HG02763 (cell line): Measurements from ENCODE around the gene EIF4G1.

Experiments used
- ATAC-seq: cut with Tn5 transposase; IDR thresholded peaks from one replicate; pipeline ENCODE4 v1.9.1; 2021; ENCODE audit warnings: mild to moderate bottlenecking, moderate library complexity; ENCODE audit not compliant: unreplicated experiment

The EIF4G1 gene

GRCh38 chr3:184361932-184362667 lies 47.7 kb downstream of the EIF4G1 start:
- no peak for ATAC-seq

- ATAC-seq, result peak; percentile 88
Observed at GRCh38 chr3:184362668-184363546, 48.5 kb downstream of the EIF4G1 start.

- no peak for ATAC-seq
Observed at GRCh38 chr3:184366619-184367289, 52.3 kb downstream of the EIF4G1 start.

DNA sequence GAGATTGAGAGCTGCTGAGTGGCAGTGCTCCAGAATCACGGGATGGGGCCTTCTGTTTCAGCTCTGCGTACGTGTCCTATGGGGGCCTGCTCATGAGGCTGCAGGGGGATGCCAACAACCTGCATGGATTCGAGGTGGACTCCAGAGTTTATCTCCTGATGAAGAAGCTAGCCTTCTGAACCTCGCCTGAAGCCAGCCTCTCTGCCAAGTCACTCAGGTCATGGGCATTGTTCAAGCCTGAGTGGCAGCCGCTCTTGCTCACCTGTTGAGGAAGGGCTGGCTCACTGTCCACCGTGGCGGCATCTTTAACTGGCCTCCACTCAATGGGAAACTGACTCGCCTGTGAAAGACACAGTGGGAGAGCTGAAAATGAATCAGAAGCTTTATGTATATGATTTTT lies 53.7 kb downstream of the EIF4G1 start:
- no peak for ATAC-seq

DNA sequence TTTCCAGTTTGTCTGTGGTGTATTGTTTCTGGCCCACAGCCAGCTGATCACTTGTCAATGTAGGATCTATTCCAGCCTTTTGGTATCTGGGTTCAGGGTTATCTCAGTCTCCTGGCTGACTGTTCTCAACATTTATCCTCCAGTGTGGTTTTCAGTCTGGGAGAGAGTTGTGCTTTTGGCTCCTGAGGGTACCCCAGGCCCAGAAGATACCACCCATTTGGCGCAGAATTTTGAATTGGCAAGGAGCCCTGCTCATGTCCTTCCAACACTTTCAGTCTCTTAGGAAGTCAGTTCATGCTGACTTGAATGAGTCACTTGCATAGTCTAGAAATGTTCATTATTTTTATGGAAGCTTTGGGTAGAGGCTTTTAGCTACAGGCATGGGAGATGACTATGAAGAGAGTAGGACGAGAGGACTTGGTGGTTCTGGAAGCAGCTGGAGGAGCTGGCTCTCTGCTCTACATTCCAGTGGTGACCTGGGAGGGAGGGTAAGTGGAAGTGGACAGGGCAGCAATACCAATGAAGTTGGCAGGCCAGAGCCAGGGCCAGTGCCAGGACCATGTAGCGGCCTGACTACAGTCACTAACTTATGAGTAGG lies 54.3 kb downstream of the EIF4G1 start:
- ATAC-seq, result no peak

DNA sequence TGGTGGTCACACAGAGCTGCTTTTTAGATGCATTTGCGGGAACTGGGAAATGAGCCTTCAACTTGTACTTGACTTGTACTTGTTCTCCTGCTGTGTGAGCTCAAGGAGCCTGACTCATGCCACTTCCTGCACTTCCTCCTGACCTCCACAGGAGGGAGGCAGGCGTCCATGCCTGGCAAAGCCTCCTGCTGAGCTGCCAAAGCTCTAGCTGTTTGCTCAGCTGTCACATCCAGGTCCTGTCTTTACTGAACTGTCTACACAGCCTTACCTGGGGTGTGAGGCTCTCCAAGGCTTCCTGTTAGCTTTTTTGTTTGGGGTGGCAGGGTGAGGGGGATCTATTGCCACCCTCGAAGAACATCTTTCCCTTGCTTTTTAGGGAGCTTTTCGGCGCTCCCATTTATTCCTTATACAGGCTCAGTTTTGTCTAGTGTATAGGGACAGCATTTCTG lies 57.2 kb downstream of the EIF4G1 start:
- ATAC-seq, result no peak

DNA sequence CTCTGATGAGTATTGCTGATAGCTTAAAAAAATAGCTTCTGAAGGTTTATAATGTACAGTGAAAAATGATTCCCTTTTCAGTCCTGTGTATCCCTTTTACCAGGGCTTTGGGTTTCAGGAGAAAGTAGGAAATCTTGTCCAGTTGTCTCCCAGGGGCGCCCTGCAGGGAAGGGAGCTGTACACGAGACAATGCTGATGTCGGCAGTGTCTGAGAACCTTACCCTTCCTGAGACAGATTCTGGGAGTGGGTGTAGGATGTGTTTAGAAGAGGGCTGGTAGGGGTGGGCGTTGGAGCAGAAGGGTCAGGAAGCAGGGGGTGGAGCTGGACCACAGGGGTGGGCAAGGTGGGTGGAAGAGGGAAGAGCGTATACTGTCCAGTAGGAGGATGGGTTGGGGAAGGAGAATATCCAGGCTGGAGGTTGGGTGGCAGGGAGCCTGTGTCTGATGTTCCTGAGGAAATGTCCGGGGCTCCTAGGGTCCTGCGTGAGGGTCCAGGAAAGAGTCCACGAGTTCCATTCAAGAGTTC lies 58.0 kb downstream of the EIF4G1 start:
- ATAC-seq, result no peak

GRCh38 chr3:184372911-184373310 lies 58.5 kb downstream of the EIF4G1 start:
- ATAC-seq, result no peak

DNA sequence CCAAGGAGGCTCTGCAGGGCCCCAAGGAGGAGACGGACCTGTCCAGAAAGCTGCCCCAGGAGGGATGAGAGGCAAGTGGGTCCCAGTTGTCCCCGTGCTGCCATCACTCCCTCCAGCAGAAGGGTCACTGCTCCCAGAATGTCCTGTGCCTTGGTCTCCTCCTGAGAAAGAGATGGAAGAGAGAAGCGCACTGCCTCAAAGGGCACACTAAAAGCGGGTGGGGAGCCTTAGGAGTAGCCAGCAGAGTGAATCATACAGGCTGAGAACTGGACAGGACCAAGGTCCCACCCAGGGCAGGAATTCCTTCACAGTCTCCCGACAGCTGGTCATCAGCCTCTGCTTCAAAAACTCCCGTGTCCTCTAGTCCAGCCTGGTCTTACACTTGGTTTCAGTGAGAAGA lies 59.0 kb downstream of the EIF4G1 start:
- ATAC-seq, result no peak

DNA sequence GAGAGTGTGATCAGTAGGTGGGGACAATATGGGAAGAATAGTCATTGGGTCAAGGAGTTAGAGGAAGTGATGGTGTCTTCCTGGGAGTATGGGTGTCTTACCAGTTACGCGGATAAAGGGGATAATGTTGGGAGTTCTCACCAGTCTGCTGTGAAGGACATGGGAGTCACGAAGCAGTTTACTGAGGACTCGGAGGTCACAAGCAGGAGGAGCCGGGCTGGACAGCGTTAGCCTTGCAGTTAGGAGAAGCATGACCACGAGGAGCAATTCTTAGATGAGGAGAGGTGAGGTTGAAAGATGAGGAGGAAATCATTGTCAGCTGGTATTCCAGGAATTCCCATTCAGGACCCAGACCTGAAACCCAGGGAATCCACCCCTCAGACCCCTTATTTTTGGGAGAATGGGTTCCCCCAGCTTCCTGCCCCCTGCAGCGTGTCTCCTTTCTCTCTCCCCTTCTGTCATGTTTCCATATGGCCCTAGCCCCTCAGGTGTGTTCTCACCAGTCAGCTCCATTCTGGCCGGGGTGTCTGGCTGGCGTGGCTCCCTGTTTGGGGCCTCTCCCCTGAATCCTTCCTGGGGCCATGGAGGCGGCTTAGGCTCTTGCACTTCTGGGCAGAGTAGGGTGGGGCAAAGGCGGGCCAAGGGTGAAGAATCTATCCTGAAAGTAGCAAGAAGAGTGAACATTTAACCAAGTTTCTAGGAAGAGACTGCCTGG lies 61.5 kb downstream of the EIF4G1 start:
- ATAC-seq, result no peak

DNA sequence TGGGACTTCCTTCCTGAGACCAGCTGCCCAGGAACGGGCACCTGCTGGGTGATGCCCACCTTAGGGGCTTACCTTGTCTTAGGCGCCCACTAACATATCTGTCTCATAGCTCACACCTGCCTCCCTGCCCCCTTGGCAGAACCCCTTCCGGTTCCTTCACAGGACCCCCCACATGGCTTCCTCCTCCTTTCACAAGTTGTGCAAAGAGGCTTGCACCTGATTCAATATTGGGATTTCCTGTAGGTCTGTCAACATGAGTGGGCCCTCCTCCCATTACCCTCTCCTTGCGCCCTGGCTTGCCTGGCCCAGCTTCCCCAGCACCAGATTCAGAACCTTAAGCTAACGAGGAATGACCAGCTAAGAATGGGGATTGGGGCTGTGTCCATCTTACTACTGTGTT lies 63.0 kb downstream of the EIF4G1 start:
- no peak for ATAC-seq

- no peak for ATAC-seq
Observed at GRCh38 chr3:184377882-184378445, 63.6 kb downstream of the EIF4G1 start, which contains the start of gene THPO. Gene THPO (minus strand): TSS chr3:184378207. CDS start chr3:184376259, 1,948 bp downstream.

DNA sequence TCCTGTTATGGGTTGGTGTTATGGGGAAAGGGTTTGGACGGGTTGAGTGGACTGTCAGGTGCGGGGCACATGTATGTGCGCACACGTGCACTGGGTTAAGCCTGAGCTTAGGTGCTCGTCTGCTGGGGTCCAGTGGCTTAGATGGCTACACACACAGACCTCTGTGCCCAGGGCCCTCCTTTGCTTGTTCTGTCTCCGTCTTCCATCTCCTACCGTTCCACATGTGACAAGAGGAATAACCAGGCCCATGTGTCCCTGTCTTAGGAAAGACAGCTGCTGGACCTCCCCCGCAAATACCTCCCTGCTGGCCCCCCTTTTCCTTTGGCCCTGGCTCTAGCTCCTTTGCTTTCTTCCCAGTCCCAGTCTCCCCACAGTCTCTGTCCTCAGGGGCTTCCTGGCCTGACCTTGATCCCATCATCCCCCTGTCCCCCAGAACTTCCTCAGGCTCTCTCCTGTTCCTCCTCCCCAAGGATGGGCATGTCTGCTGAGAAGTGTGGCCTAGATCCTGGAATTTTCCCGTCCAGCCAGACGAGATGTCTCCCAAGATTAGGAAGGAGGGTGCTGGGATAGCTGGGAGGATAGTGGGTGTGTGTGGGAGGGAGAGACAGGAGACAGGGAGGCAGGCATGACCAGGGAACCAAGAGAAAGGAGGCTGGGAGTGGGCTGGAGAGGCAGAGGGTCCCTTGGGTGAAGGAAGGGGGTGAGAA lies 64.4 kb downstream of the EIF4G1 start:
- ATAC-seq, result no peak

DNA sequence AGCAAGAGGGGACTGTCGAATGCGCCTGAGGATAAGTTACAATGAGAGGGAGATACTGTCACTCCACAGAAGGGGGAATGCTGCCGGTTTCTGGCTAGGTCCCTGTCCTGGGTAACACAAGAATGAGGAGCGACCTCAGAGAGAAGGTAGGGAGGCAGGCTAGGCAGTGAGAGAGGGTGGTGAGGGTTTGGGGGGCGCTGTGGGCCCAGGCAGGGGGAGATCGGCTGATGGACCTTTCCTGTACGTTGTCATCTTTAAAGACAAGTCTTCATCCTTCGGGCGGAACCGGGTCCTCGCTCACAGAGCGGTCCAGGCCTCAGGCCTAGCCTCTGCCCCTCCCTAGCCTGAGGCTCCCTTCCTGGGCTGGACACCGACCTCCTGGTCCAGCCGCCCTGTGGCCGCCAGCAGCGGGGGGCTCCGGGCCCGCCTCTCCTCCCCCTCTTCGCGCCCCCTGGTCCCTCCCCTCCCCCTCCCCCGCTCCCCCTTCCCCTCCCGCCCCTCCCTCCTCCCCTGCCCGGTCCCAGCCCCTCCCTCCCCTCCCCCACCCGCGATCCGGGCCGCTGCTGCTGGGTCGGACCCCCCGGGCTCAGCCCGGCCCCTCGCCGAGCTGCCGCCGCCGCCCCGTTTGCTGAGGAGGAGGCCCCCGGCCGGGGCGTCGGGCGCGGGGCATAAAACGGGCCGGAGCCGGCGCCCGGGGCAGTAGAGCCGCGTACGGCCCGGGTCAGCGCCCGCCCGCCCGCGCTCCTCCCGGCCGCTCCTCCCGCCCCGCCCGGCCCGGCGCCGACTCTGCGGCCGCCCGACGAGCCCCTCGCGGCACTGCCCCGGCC lies 65.2 kb downstream of the EIF4G1 start, which contains the start of gene CHRD:
Gene CHRD, plus strand, starts transcription at position 697 of the 827 bp plus-strand sequence. CDS start 265 bp downstream, outside the sequence.
- no peak for ATAC-seq

- ATAC-seq, result no peak
Observed at GRCh38 chr3:184380185-184380626, 65.8 kb downstream of the EIF4G1 start.

- ATAC-seq, result no peak
Observed at GRCh38 chr3:184380627-184381260, 66.3 kb downstream of the EIF4G1 start.
